ENCODE data around the gene SPRYD3. TPM values are rescaled to one million over a fixed set of nuclear protein-coding genes. Genes with fewer than 3 reads are reported as not detected.

Gene SPRYD3
- polyA plus RNA-seq, 3 donors = 17.8 to 26.9 (median 21.8) TPM

- no peaks in the 10 kb centered on the region for H3K9me3 ChIP-seq (replicated peaks in 1 of 2; ENCODE audit: control insufficient read depth in 1 of 2, insufficient read depth in 1 of 2, low read length in 2 of 2)
- H3K4me1 ChIP-seq (ENCODE audit: control insufficient read depth in 1 of 2, insufficient read depth in 2 of 2, low read length in 2 of 2) = peaks cover 20 to 27% of the 10 kb centered on the region in 2 donors
- intact Hi-C loops (cut with micrococcal nuclease) = loop anchor here in 1 of 2 donors (10.0 kb wide), 1 partner anchor 45 kb away; the partner anchor contains the start of gene IGFBP6
- no peaks in the 10 kb centered on the region for H3K36me3 ChIP-seq (replicated peaks in 1 of 2; ENCODE audit: control insufficient read depth in 1 of 2, insufficient read depth in 2 of 2, low read length in 2 of 2)
- H3K4me3 ChIP-seq (replicated peaks in 1 of 3; ENCODE audit: low read depth in 2 of 3, low read length in 3 of 3) = no peak within 1 kb of the TSS
- Mint-ChIP-seq H3K36me3 (peaks cover 0 to 3% of the 10 kb centered on the region in 2 donors), H3K4me1 (peaks cover 24% of the 10 kb centered on the region), H3K27ac (peak within 1 kb of the TSS in 2 of 7 donors; percentile 32 to 75), H3K4me3 (no peak within 1 kb of the TSS), H3K27me3 (ENCODE audit: low read depth in 3 of 3) (peaks cover 21 to 41% (median 27%) of the 10 kb centered on the region in 3 donors), H3K9me3 (peaks cover 0 to 7% (median 0%) of the 10 kb centered on the region in 7 donors)
- H3K79me2 ChIP-seq (ENCODE audit: insufficient read depth, low read length) = no peaks in the 10 kb centered on the region
- DNase-seq = no peak
- 51% methylated on average over 12 of the region's 20 CpGs for WGBS (ENCODE audit: insufficient coverage)
- H3K4me2 ChIP-seq (replicated peaks; ENCODE audit: extremely low read depth, low read length, poor library complexity, severe bottlenecking) = no peak within 1 kb of the TSS
- H3K27me3 ChIP-seq (ENCODE audit: control insufficient read depth in 2 of 2, insufficient read depth in 2 of 2, low read length in 2 of 2) = peaks cover 0 to 17% of the 10 kb centered on the region in 2 donors
- H3K9ac ChIP-seq (ENCODE audit: insufficient read depth, low read length, poor library complexity, severe bottlenecking) = no peak within 1 kb of the TSS
- H3K27ac ChIP-seq (ENCODE audit: low read depth in 1 of 2, low read length in 2 of 2) = no peak within 1 kb of the TSS
- no peak within 1 kb of the TSS for H2AFZ ChIP-seq (ENCODE audit: insufficient read depth, low read depth, low read length, poor library complexity, severe bottlenecking)
- H4K20me1 ChIP-seq (ENCODE audit: insufficient read depth, low read length) = no peaks in the 10 kb centered on the region
- no peak for TF ChIP-seq CTCF (IDR thresholded peaks at IDR 0.05)
These were observed 29.4 kb downstream of the SPRYD3 start, which contains the start of gene TNS2 for GRCh38 chr12:53049571-53050318. Gene TNS2 (plus strand): TSS chr12:53050065. CDS start chr12:53050186, 121 bp downstream.

- Histone ChIP-seq H3K79me2 (ENCODE audit: insufficient read depth, low read length) (no peaks in the 10 kb centered on the region), H3K9me3 (replicated peaks in 1 of 2; ENCODE audit: control insufficient read depth in 1 of 2, insufficient read depth in 1 of 2, low read length in 2 of 2) (no peaks in the 10 kb centered on the region), H3K4me1 (ENCODE audit: control insufficient read depth in 1 of 2, insufficient read depth in 2 of 2, low read length in 2 of 2) (peaks cover 16 to 20% of the 10 kb centered on the region in 2 donors), H3K36me3 (replicated peaks in 1 of 2; ENCODE audit: control insufficient read depth in 1 of 2, insufficient read depth in 2 of 2, low read length in 2 of 2) (no peaks in the 10 kb centered on the region), H3K4me2 (replicated peaks; ENCODE audit: extremely low read depth, low read length, poor library complexity, severe bottlenecking) (no peak overlapping the region), H2AFZ (ENCODE audit: insufficient read depth, low read depth, low read length, poor library complexity, severe bottlenecking) (no peak overlapping the region), H4K20me1 (ENCODE audit: insufficient read depth, low read length) (no peaks in the 10 kb centered on the region), H3K4me3 (replicated peaks in 1 of 3; ENCODE audit: low read depth in 2 of 3, low read length in 3 of 3) (no peak overlapping the region), H3K9ac (ENCODE audit: insufficient read depth, low read length, poor library complexity, severe bottlenecking) (no peak overlapping the region), H3K27ac (ENCODE audit: low read depth in 1 of 2, low read length in 2 of 2) (no peak overlapping the region), H3K27me3 (ENCODE audit: control insufficient read depth in 2 of 2, insufficient read depth in 2 of 2, low read length in 2 of 2) (peaks cover 0 to 18% of the 10 kb centered on the region in 2 donors)
- intact Hi-C loops (cut with micrococcal nuclease) = loop anchor here in 1 of 2 donors (10.0 kb wide), 1 partner anchor 46 kb away; the partner anchor contains the start of gene IGFBP6
- Mint-ChIP-seq H3K4me1 (peaks cover 20% of the 10 kb centered on the region), H3K27me3 (ENCODE audit: low read depth in 3 of 3) (peaks cover 22 to 44% (median 25%) of the 10 kb centered on the region in 3 donors), H3K4me3 (no peak overlapping the region), H3K9me3 (peaks cover 0 to 7% (median 0%) of the 10 kb centered on the region in 7 donors), H3K27ac (peak overlapping the region in 2 of 7 donors; percentile 46 to 75), H3K36me3 (peaks cover 0 to 3% of the 10 kb centered on the region in 2 donors)
- no peak for TF ChIP-seq CTCF (IDR thresholded peaks at IDR 0.05)
- no peak for DNase-seq
- WGBS (ENCODE audit: insufficient coverage) = 87% methylated on average over 4 of the region's 6 CpGs
These were observed 30.3 kb downstream of the SPRYD3 start for GRCh38 chr12:53048780-53049401.
